Hepatocyte (in vitro differentiated cells): ENCODE results near the gene ZC3H12C.
"Not testable (repeated sequence)": the region's sequence is repeated elsewhere in the genome, so short reads cannot be mapped to it uniquely, and the experiment has no call there.

Experiments
- EZH2phosphoT487 ChIP-seq: fragments of 200-600 bp; sonication (generic); IDR thresholded peaks from one replicate; pipeline ENCODE4 v1.6.1; 2018; ENCODE audit warnings: antibody characterized with exemption, mild to moderate bottlenecking, low read depth, moderate library complexity; ENCODE audit not compliant: unreplicated experiment, severe bottlenecking
- TF ChIP-seq, protein P1 (sequence below): fragments of 200-600 bp; sonication (generic); IDR thresholded peaks from 2 replicates; pipeline ENCODE4 v1.5.1; 2016; ENCODE audit warnings: antibody characterized with exemption, mild to moderate bottlenecking; ENCODE audit not compliant: poor library complexity

DNA sequence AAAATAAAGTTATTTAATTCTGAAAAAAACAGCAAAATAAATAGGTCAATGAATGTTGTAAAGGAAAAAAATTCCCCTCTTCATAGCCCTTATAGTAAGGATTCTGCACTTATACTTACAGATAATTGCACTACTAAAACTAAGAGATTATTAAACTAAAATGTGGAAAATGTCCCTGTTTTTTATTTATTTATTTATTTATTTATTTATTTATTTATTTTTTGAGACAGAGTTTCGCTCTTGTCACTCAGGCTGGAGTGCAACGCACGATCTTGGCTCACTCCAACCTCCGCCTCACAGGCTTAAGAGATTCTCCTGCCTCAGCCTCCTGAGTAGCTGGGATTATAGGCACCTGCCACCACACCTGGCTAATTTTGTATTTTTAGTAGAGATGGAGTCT is 25.2 kb upstream of the ZC3H12C start:
- TF ChIP-seq, protein P1, sequence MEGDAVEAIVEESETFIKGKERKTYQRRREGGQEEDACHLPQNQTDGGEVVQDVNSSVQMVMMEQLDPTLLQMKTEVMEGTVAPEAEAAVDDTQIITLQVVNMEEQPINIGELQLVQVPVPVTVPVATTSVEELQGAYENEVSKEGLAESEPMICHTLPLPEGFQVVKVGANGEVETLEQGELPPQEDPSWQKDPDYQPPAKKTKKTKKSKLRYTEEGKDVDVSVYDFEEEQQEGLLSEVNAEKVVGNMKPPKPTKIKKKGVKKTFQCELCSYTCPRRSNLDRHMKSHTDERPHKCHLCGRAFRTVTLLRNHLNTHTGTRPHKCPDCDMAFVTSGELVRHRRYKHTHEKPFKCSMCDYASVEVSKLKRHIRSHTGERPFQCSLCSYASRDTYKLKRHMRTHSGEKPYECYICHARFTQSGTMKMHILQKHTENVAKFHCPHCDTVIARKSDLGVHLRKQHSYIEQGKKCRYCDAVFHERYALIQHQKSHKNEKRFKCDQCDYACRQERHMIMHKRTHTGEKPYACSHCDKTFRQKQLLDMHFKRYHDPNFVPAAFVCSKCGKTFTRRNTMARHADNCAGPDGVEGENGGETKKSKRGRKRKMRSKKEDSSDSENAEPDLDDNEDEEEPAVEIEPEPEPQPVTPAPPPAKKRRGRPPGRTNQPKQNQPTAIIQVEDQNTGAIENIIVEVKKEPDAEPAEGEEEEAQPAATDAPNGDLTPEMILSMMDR = not testable (repeated sequence)
- TF ChIP-seq EZH2phosphoT487 = not testable (repeated sequence)
